ENCODE measurements around the gene POLR2E.

GRCh38 chr19:1067341-1067957, 27.7 kb downstream of the POLR2E start:
- TF ChIP-seq, protein P1, sequence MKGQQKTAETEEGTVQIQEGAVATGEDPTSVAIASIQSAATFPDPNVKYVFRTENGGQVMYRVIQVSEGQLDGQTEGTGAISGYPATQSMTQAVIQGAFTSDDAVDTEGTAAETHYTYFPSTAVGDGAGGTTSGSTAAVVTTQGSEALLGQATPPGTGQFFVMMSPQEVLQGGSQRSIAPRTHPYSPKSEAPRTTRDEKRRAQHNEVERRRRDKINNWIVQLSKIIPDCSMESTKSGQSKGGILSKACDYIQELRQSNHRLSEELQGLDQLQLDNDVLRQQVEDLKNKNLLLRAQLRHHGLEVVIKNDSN (IDR thresholded peaks at IDR 0.05; ENCODE audit: borderline replicate concordance, extremely low read length, insufficient read depth, low read depth, low read length) = no peak
- TF ChIP-seq POLR2A (IDR thresholded peaks at IDR 0.05; ENCODE audit: low read depth, low read length) (no peak; the same call in 1 of the 2 replicates), SMC3 (IDR thresholded peaks at IDR 0.05; ENCODE audit: borderline replicate concordance, low read length) (no peak), CBX3 (IDR thresholded peaks at IDR 0.05; ENCODE audit: borderline replicate concordance, low read depth) (no peak), IRF5 (IDR thresholded peaks at IDR 0.05; ENCODE audit: borderline replicate concordance) (no peak), CEBPB (IDR thresholded peaks at IDR 0.05; ENCODE audit: borderline replicate concordance in 1 of 2, low read depth in 2 of 2, low read length in 2 of 2) (no peak), CHD1 (IDR thresholded peaks at IDR 0.05; ENCODE audit: low read depth, low read length) (no peak)

All from GM12878 (cell line).